ENCODE measurements around the gene GIGYF2.

Gene GIGYF2

DNA sequence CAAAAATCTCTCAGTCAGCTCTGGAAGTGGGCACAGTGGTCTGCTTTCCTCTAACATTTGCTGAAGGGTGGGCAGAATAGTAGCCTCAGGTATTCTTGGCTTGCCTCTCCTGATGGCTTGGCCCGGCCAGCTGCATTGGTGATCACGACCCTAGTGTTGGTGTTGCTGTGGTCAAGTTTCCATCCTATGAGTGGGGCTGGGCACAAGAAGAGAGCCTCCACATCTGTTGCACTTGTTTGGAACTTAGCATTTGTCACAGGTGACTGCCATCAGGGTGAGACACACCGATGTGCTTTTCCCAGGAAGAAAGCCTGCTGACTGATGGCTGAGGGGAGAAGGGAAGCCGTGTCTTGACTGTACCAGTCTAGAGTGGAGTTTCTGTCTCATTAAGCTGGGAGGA is 139.8 kb downstream of the GIGYF2 start:
- DNase-seq (ENCODE audit: low read depth in 1 of 2, low spot score in 1 of 2) = no peak
- H3K27ac ChIP-seq (replicated peaks) = peak overlapping the region; percentile 74
- TF ChIP-seq, protein P1, sequence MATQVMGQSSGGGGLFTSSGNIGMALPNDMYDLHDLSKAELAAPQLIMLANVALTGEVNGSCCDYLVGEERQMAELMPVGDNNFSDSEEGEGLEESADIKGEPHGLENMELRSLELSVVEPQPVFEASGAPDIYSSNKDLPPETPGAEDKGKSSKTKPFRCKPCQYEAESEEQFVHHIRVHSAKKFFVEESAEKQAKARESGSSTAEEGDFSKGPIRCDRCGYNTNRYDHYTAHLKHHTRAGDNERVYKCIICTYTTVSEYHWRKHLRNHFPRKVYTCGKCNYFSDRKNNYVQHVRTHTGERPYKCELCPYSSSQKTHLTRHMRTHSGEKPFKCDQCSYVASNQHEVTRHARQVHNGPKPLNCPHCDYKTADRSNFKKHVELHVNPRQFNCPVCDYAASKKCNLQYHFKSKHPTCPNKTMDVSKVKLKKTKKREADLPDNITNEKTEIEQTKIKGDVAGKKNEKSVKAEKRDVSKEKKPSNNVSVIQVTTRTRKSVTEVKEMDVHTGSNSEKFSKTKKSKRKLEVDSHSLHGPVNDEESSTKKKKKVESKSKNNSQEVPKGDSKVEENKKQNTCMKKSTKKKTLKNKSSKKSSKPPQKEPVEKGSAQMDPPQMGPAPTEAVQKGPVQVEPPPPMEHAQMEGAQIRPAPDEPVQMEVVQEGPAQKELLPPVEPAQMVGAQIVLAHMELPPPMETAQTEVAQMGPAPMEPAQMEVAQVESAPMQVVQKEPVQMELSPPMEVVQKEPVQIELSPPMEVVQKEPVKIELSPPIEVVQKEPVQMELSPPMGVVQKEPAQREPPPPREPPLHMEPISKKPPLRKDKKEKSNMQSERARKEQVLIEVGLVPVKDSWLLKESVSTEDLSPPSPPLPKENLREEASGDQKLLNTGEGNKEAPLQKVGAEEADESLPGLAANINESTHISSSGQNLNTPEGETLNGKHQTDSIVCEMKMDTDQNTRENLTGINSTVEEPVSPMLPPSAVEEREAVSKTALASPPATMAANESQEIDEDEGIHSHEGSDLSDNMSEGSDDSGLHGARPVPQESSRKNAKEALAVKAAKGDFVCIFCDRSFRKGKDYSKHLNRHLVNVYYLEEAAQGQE (IDR thresholded peaks at IDR 0.05; ENCODE audit: insufficient replicate concordance, low read depth) = no peak
- TF ChIP-seq, protein P2, sequence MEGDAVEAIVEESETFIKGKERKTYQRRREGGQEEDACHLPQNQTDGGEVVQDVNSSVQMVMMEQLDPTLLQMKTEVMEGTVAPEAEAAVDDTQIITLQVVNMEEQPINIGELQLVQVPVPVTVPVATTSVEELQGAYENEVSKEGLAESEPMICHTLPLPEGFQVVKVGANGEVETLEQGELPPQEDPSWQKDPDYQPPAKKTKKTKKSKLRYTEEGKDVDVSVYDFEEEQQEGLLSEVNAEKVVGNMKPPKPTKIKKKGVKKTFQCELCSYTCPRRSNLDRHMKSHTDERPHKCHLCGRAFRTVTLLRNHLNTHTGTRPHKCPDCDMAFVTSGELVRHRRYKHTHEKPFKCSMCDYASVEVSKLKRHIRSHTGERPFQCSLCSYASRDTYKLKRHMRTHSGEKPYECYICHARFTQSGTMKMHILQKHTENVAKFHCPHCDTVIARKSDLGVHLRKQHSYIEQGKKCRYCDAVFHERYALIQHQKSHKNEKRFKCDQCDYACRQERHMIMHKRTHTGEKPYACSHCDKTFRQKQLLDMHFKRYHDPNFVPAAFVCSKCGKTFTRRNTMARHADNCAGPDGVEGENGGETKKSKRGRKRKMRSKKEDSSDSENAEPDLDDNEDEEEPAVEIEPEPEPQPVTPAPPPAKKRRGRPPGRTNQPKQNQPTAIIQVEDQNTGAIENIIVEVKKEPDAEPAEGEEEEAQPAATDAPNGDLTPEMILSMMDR (IDR thresholded peaks at IDR 0.05; ENCODE audit: insufficient read depth, low read length) = no peak
- TF ChIP-seq POLR2AphosphoS5 (IDR thresholded peaks at IDR 0.05; ENCODE audit: low read depth) (no peak), GABPA (IDR thresholded peaks at IDR 0.05; ENCODE audit: low read depth) (no peak), SPI1 (IDR thresholded peaks at IDR 0.05; ENCODE audit: borderline replicate concordance, low read depth) (no peak)
- H3K27me3 ChIP-seq (ENCODE audit: insufficient read depth, poor library complexity, severe bottlenecking) = no peaks in the 10 kb centered on the region
- H3K4me3 ChIP-seq (replicated peaks; ENCODE audit: insufficient read depth, low read length) = no peak overlapping the region

DNA sequence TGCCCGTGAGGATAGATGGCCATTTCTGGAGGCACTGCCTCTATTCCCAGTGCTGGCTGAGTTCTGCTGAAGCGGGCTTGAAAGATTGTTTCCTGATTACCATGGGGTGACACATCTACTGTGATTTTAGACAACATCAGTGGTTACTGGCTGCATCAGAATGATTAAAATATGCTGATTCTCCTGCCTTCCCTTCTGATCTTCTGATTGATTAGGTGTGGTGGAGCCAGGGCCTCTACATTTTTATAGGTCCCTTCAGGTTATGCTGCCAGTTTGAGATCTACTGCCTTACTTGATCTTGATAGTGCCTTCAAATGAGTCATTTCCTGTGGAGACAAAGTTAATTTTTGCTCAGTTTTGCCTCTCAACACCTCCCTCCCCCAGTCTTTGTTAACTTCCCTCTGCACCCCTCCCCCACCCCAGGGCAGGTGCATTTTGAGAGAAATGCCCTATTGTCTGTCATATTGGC is 141.3 kb downstream of the GIGYF2 start:
- Histone ChIP-seq H3K4me3 (replicated peaks; ENCODE audit: insufficient read depth, low read length) (no peak overlapping the region), H3K27ac (replicated peaks) (peak overlapping the region; percentile 74), H3K27me3 (ENCODE audit: insufficient read depth, poor library complexity, severe bottlenecking) (no peaks in the 10 kb centered on the region)
- TF ChIP-seq, protein P2 (IDR thresholded peaks at IDR 0.05; ENCODE audit: insufficient read depth, low read length) = no peak
- TF ChIP-seq SPI1 (IDR thresholded peaks at IDR 0.05; ENCODE audit: borderline replicate concordance, low read depth) (no peak), POLR2AphosphoS5 (IDR thresholded peaks at IDR 0.05; ENCODE audit: low read depth) (no peak), GABPA (IDR thresholded peaks at IDR 0.05; ENCODE audit: low read depth) (no peak)
- TF ChIP-seq, protein P1 (IDR thresholded peaks at IDR 0.05; ENCODE audit: insufficient replicate concordance, low read depth) = no peak
- DNase-seq (ENCODE audit: low read depth in 1 of 2, low spot score in 1 of 2) = peak; percentile 21 to 81

DNA sequence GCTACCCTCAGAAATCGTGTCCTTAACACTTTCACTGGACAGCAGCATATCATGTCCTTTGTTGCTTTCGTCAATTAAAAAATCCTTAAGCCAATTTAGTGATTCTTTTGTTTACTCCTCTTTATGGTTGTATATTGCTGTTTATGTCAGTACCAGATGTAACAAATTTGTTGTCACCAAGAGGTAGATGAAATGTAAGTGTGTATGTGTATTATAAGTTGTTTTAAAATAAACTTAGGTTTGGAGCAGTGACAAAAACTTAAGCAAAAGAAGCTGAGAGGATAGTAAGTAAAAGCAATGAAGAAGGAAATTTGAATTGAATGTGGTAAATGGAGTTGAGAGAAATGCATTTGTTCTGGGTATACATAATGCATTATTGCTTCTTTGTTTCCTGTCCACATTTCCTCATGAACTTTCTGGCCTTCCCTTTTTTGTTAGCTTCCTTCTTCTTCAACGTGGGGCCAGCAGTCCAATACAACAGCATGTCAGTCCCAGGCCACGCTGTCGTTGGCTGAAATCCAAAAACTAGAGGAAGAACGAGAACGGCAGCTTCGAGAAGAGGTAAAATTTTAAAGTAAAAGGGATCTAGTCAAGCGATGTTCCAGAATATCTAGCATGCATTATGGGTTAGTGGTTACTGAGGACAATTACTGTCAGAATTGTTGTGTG is 142.4 kb downstream of the GIGYF2 start:
- Histone ChIP-seq H3K4me3 (replicated peaks; ENCODE audit: insufficient read depth, low read length) (no peak overlapping the region), H3K27me3 (ENCODE audit: insufficient read depth, poor library complexity, severe bottlenecking) (no peaks in the 10 kb centered on the region), H3K27ac (replicated peaks) (peak overlapping the region; percentile 74)
- peak; percentile 80 to 95 for DNase-seq (ENCODE audit: low read depth in 1 of 2, low spot score in 1 of 2)
- TF ChIP-seq POLR2AphosphoS5 (IDR thresholded peaks at IDR 0.05; ENCODE audit: low read depth) = peak; percentile 72
- TF ChIP-seq, protein P1 (IDR thresholded peaks at IDR 0.05; ENCODE audit: insufficient replicate concordance, low read depth) = no peak
- TF ChIP-seq SPI1 (IDR thresholded peaks at IDR 0.05; ENCODE audit: borderline replicate concordance, low read depth) = peak; percentile 94
- no peak for TF ChIP-seq GABPA (IDR thresholded peaks at IDR 0.05; ENCODE audit: low read depth)
- TF ChIP-seq, protein P2 (IDR thresholded peaks at IDR 0.05; ENCODE audit: insufficient read depth, low read length) = no peak
